ENCODE data around the gene CCL24.
"Not testable (repeated sequence)": the region's sequence is repeated elsewhere in the genome, so short reads cannot be mapped to it uniquely, and the experiment has no call there.

CCL24 gene, protein sequence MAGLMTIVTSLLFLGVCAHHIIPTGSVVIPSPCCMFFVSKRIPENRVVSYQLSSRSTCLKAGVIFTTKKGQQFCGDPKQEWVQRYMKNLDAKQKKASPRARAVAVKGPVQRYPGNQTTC

DNA sequence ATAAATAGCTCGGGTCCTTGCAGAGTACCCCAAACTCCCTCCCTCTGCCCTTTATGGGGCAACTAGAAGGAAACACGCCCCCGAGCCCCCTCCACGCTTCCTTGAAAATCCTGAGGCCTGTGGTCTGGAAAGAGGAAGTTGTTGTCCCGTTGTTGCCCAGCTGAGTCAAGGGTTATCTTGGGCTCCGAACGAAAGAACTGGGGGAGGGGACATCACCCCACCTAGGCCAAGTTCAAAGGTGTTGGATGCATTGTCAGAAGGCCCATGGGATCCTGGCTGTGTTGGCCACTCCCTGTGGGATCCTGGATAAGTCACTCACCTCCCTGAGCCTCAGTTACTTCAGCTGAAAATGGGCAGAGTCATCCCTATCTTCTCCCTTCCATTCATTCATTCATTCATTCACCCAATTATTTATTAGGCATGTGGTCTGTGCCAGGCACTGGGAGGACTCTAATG is at the start of gene CCL24:
TSS of gene CCL24 (minus strand) at position 26 of the 456 bp plus-strand sequence. CDS start 91 bp downstream, outside the sequence.
- DNase-seq (ENCODE audit: insufficient read length, low spot score) (no peak), FAIRE-seq (no peak)
- no peak for TF ChIP-seq POLR2A (IDR thresholded peaks at IDR 0.05; ENCODE audit: low read depth, low read length)

DNA sequence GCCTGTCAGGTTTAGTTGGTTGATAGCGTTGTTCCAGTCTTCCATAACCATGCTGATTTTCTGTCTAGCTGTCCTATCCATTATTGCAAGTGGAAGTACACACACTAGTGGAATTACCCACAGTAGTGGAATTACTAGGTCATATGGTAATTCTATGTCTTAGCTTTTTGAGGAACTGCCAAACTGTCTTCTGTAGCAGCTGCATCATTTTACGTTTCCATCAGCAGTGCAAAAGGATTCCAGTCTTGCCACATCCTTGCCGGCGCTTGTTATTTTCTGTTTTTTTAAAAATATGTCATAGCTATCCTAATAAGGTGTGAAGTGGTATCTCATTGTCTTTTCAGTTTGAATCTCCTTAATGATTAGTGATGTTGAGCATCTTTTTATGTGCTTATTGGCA is 48.0 kb upstream of the CCL24 start:
- DNase-seq (ENCODE audit: insufficient read length, low spot score) (no peak), FAIRE-seq (no peak)
- TF ChIP-seq POLR2A (IDR thresholded peaks at IDR 0.05; ENCODE audit: low read depth, low read length): no peak

DNA sequence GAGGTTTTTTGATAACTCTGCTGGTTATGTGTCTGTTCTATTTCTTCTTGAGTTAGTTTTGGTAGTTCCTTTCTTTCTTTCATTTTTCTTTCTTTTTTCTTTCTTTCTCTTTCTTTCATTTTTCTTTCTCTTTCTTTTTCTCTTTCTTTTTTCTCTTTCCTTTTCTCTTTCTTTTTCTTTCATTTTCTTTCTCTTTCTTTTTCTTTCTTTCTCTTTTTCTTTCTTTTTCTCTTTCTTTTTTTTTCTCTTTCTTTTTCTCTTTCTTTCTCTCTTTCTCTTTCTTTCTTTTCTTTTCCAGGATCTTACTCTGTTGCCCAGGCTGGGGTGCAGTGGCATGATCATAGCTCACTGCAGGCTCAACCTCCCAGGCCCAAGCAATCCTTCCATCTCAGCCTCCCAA is 44.8 kb upstream of the CCL24 start:
- no peak for TF ChIP-seq POLR2A (IDR thresholded peaks at IDR 0.05; ENCODE audit: low read depth, low read length)
- DNase-seq (ENCODE audit: insufficient read length, low spot score) (no peak), FAIRE-seq (no peak)

- FAIRE-seq (no peak), DNase-seq (ENCODE audit: insufficient read length, low spot score) (no peak)
- no peak for TF ChIP-seq POLR2A (IDR thresholded peaks at IDR 0.05; ENCODE audit: low read depth, low read length)
These were observed 42.9 kb upstream of the CCL24 start for GRCh38 chr7:75856536-75856935.

- FAIRE-seq; DNase-seq (ENCODE audit: insufficient read length, low spot score): not testable (repeated sequence)
These were observed 41.3 kb upstream of the CCL24 start for GRCh38 chr7:75854813-75855345.

DNA sequence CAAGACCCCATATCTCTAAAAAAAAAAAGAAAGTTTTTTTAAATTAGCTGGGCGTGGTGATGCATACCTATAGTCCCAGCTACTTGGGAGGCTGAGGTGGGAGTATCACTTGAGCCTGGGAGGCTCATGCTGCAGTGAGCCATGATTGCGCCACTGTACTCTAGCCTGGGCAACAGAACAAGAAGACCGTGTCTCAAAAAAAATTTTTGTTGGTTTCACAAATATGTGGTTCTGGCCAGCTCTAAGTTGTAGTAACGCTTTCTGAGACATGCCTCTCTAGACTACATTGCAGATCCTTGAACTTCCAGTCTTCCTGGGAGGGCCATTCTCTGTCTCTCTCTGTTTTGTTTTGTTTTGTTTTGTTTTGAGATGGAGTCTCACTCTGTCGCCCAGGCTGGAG is 40.6 kb upstream of the CCL24 start:
- no peak for FAIRE-seq
- DNase-seq (ENCODE audit: insufficient read length, low spot score): no peak
- no peak for TF ChIP-seq POLR2A (IDR thresholded peaks at IDR 0.05; ENCODE audit: low read depth, low read length)

DNA sequence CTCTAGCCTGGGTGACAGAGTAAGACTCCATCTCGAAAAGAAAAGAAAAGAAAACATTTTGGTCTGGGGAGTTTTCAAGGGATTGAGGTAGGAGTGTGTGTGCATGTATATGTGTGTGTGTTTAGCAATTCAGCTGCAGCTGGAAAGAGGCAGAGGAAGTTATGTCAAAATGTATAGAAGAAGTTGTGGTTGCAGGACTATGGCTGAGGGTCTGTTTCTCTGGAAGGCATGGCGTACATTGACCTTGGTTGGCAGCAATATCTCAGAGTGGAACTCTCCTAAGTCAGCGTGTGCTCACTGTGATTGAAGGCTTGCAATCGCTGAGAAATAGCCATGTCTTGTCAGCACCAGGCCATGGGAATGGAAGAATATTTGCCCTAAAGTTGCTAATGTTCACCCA is 36.6 kb upstream of the CCL24 start:
- DNase-seq (ENCODE audit: insufficient read length, low spot score): no peak
- FAIRE-seq: no peak
- TF ChIP-seq POLR2A (IDR thresholded peaks at IDR 0.05; ENCODE audit: low read depth, low read length): no peak

GRCh38 chr7:75849573-75849972 is 36.0 kb upstream of the CCL24 start:
- no peak for TF ChIP-seq POLR2A (IDR thresholded peaks at IDR 0.05; ENCODE audit: low read depth, low read length)
- DNase-seq (ENCODE audit: insufficient read length, low spot score) (no peak), FAIRE-seq (no peak)

GRCh38 chr7:75847707-75848106 is 34.1 kb upstream of the CCL24 start:
- DNase-seq (ENCODE audit: insufficient read length, low spot score) (no peak), FAIRE-seq (no peak)
- no peak for TF ChIP-seq POLR2A (IDR thresholded peaks at IDR 0.05; ENCODE audit: low read depth, low read length)

DNA sequence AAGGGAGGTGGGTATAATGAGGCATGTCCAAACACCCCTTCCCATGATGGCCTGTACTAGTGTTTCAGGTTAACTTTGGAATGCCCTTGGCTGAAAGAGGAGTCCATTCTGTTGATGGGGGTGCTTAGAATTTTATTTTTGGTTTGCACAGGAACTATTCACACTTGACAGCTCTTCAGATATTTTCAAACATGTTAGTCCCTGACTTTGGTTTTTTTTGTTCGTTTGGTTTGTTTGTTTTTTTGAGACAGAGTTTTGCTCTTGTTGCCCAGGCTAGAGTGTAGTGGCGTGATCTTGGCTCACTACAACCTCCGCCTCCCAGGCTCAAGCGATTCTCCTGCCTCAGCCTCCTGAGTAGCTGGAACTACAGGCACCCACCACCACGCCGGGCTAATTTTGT is 31.5 kb upstream of the CCL24 start:
- not testable (repeated sequence) for FAIRE-seq; DNase-seq (ENCODE audit: insufficient read length, low spot score)

- DNase-seq (ENCODE audit: insufficient read length, low spot score) (no peak), FAIRE-seq (no peak)
- no peak for TF ChIP-seq POLR2A (IDR thresholded peaks at IDR 0.05; ENCODE audit: low read depth, low read length)
These were observed 30.6 kb upstream of the CCL24 start for GRCh38 chr7:75844158-75844557.

GRCh38 chr7:75843613-75844116 is 30.1 kb upstream of the CCL24 start:
- DNase-seq (ENCODE audit: insufficient read length, low spot score) (no peak), FAIRE-seq (no peak)
- no peak for TF ChIP-seq POLR2A (IDR thresholded peaks at IDR 0.05; ENCODE audit: low read depth, low read length)

- no peak for FAIRE-seq
- no peak for TF ChIP-seq POLR2A (IDR thresholded peaks at IDR 0.05; ENCODE audit: low read depth, low read length)
- peak; percentile 28 for DNase-seq (ENCODE audit: insufficient read length, low spot score)
These were observed 29.3 kb upstream of the CCL24 start for GRCh38 chr7:75842836-75843446.

GRCh38 chr7:75840029-75840428 is 26.4 kb upstream of the CCL24 start:
- no peak for FAIRE-seq
- DNase-seq (ENCODE audit: insufficient read length, low spot score): no peak

DNA sequence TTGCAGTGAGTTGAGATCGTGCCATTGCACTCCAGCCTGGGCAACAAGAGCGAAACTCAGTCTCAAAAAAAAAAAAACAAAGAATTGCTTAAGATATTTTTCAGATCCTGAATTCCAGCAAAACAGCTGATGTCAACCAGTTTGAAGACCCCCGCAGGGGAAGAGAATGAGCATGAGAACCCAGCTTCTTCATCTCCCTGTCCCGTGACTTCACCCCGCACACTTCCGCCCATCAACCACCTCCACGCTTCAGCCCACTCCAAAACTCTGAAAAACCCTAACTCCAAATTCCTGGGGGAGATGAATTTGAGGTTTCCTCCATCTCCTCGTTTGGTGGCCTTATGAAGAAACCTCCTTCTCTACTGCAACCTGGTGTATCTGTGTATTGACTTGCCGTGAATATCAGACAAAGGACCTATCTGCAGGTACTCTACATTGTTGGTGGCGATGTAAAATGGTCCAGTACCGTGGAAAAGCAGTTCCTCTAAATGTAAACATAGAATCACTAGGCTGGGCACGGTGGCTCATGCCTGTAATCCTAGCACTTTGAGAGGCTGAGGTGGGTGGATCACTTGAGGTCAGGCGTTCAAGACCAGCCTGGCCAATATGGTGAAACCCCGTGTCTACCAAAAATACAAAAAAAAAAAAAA is 24.8 kb upstream of the CCL24 start:
- not testable (repeated sequence) for FAIRE-seq; DNase-seq (ENCODE audit: insufficient read length, low spot score)

More at GRCh38 chr7:75840029-75840428, 26.4 kb upstream of the CCL24 start:
- TF ChIP-seq POLR2A (IDR thresholded peaks at IDR 0.05; ENCODE audit: low read depth, low read length): no peak

All from H54 (cell line).